C4-2B (cell line): ENCODE measurements around the gene ZBTB20.

ENCODE experiments used
- H3K27ac ChIP-seq: fragments of 450-650 bp; 2 replicates; pipeline ENCODE4 v1.5.1; 2017
- CTCF ChIP-seq: fragments of 450-650 bp; conservative IDR thresholded peaks from 2 replicates; pipeline ENCODE4 v1.5.1; 2017; ENCODE audit warnings: mild to moderate bottlenecking
- ZFX ChIP-seq: fragments of 450-650 bp; IDR thresholded peaks from 2 replicates; pipeline ENCODE4 v1.6.1; 2017

Gene ZBTB20

GRCh38 chr3:114790752-114791151 is 356.3 kb downstream of the ZBTB20 start:
- no peak overlapping the region for H3K27ac ChIP-seq
- TF ChIP-seq ZFX (no peak), CTCF (no peak)

GRCh38 chr3:114789803-114790202 is 357.3 kb downstream of the ZBTB20 start:
- H3K27ac ChIP-seq = no peak overlapping the region
- no peak for TF ChIP-seq CTCF
- no peak for TF ChIP-seq ZFX

- no peak for TF ChIP-seq ZFX
- no peak for TF ChIP-seq CTCF
- no peak overlapping the region for H3K27ac ChIP-seq
Observed at GRCh38 chr3:114775395-114775794, 371.7 kb downstream of the ZBTB20 start.

GRCh38 chr3:114770874-114771273 is 376.2 kb downstream of the ZBTB20 start:
- no peak for TF ChIP-seq ZFX
- no peak for TF ChIP-seq CTCF
- H3K27ac ChIP-seq = no peak overlapping the region

- H3K27ac ChIP-seq = no peak overlapping the region
- TF ChIP-seq CTCF (no peak), ZFX (no peak)
Observed at GRCh38 chr3:114764056-114764492, 383.0 kb downstream of the ZBTB20 start.

GRCh38 chr3:114762144-114762543 is 384.9 kb downstream of the ZBTB20 start:
- no peak overlapping the region for H3K27ac ChIP-seq
- TF ChIP-seq CTCF (no peak), ZFX (no peak)

GRCh38 chr3:114760679-114761078 is 386.4 kb downstream of the ZBTB20 start:
- TF ChIP-seq CTCF (no peak), ZFX (no peak)

More at GRCh38 chr3:114760679-114761078, 386.4 kb downstream of the ZBTB20 start:
- no peak overlapping the region for H3K27ac ChIP-seq
